HG03045 (cell line): Measurements from ENCODE around the gene GLIS1.

Experiments
- ATAC-seq: cut with Tn5 transposase; IDR thresholded peaks from one replicate; pipeline ENCODE4 v1.9.1; 2021; ENCODE audit warnings: mild to moderate bottlenecking, moderate library complexity; ENCODE audit not compliant: unreplicated experiment

GLIS1 gene

GRCh38 chr1:53600561-53600960 lies 138.4 kb downstream of the GLIS1 start:
- no peak for ATAC-seq

DNA sequence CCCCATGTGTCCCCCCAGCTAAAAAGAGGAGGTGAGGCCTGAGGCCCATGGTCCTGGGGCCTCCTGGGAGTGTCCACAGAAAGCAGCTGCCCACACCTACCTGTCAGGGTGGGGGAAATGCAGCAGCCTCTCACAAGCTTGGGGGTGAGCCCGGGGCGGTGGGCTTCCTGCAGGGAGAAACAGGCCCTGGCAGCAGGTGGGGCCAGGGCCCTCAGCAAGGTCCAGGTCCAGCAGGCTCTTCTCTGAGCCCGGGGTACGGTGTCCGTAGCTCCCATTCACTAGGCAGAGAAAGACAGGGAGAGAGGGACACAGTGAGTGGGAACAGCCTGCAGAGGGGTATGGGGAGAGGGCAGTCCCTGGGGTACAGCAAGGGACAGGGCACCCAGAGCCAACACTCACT lies 139.0 kb downstream of the GLIS1 start:
- no peak for ATAC-seq

GRCh38 chr1:53599481-53599880 lies 139.5 kb downstream of the GLIS1 start:
- ATAC-seq = no peak

GRCh38 chr1:53598966-53599365 lies 140.0 kb downstream of the GLIS1 start:
- ATAC-seq = no peak

DNA sequence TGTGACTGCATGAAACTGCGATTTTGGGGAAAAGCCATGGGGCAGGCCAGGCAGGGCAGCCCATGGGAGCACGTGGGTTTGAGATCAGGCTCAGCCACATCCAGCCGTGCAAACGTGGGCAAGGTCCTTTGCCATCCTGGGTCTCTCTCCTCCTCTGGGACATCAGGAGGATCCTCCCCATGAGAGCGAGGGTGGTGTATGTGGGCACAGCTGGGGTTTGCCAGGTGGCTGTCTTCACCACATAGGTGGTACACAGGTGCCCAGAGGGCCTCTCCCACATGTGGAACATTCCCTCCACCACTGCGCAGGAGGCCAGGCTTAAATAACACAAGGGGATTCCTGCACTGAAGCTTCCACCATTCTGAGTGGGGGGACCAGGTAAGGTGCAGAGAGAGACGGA lies 143.1 kb downstream of the GLIS1 start:
- ATAC-seq = no peak

DNA sequence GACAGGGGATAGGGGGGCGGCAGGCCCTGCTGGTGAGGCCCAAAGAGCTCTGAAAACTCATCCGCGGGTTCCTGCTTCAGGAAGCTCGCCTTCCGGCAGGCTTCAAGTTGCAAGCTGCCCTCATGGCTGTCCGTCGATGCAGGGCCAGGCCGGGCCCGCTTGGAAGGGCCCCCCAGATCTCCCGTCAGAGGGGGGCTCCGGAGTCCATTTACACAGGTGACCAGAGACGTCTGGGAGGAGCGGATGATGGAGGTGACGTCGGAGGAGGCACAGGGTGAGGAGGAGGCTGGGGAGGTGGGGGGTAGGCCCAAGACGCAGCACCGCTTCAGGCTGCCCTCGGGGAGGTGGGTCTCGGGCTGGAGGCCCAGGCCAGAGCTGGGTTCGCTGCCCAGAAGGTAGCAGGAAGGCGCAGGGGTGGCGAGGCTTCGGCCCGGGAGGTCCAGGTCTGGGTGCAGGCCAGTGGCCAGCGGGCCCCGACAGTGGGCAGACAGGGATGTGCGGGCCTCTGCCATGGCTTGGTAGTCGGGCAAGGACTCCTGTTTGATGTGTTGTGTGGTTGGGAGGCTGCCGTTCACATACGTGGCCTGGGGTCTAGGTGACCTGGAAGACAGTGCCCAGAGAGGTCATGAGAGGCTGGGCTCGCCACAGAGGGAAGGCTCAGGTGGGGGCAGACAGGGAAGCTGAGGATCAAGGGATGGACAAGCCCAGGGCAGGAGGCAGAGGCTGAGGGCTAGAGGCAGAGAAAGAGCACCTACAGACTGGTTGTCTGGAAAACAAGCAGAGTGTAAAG lies 144.4 kb downstream of the GLIS1 start:
- ATAC-seq = no peak

GRCh38 chr1:53593758-53594380 lies 145.1 kb downstream of the GLIS1 start:
- ATAC-seq = no peak

DNA sequence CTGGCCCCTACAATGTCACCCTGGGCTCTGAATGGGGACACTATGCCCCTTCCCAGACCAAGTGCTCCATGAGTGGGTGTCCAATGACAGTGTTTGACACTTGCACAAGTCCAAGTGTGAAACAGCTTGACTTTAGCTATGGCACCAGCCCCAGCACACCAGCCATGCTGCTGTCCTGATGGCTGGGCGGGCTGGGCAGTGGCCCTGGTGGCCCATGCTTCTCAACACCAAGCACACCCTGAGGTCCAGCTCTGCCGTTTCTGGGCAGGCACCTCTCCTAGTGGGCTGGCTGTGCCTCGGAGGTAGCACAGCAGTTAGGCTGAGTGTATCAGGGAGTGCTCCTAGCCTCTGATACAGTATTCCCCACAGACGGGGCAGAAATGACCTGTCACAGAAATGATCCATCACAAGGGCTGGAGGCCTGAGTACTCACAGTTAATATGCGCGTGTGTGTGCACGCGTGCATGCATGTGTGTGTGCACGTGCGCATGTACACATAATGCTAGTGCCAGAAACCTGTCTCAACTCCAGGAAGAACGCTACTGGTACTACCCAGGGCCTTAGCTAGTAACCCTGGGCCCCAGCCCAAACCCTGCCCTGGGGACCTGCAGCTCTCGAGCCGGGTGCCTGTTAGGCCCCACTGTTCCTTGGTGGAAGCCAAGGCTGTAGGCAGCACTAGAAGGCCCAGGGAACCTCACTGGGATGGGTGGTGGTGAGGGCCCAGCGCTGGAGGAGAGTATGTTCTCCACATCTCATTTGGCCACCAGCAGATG lies 145.8 kb downstream of the GLIS1 start:
- no peak for ATAC-seq

GRCh38 chr1:53592521-53592982 lies 146.4 kb downstream of the GLIS1 start:
- no peak for ATAC-seq

DNA sequence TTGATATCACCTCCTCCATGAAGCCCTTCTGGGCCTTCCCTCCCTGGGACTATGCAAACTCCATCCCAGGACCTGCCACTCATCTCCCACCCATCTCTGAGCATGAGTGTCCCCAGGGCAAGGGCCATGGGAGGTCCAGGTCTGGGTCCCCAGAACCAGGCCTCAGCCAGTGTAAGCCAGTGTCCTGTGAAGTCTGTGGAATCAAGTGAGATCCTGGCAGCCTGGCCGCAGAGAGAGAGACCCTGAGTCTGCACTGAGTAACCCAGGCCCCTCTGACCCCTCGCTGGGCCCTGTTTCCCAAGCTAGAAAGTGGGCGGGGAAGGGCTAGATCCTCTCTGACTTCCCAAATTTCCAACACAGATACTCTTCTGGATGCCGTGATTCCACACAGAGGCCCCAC lies 147.0 kb downstream of the GLIS1 start:
- no peak for ATAC-seq

- ATAC-seq = no peak
Observed at GRCh38 chr1:53590531-53591515, 148.1 kb downstream of the GLIS1 start.

DNA sequence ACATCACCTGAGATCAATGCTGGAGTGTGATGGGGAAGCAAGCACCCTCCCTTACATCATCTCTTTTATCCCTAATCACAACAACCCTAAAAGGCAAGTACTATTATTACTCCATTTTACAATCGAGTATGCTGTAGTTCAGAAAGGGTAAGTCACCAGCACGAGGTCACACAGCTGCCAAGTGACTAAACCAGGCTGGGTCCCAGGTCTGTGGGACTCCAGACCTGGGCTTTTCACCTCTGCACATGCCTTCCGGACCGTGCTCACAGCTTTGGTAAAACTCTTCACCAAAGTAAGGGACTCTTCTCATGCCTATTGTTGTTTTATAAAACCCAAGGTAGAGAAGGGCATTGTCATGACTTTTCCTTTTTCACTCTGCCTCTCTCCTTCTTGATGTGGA lies 148.9 kb downstream of the GLIS1 start:
- ATAC-seq = no peak

DNA sequence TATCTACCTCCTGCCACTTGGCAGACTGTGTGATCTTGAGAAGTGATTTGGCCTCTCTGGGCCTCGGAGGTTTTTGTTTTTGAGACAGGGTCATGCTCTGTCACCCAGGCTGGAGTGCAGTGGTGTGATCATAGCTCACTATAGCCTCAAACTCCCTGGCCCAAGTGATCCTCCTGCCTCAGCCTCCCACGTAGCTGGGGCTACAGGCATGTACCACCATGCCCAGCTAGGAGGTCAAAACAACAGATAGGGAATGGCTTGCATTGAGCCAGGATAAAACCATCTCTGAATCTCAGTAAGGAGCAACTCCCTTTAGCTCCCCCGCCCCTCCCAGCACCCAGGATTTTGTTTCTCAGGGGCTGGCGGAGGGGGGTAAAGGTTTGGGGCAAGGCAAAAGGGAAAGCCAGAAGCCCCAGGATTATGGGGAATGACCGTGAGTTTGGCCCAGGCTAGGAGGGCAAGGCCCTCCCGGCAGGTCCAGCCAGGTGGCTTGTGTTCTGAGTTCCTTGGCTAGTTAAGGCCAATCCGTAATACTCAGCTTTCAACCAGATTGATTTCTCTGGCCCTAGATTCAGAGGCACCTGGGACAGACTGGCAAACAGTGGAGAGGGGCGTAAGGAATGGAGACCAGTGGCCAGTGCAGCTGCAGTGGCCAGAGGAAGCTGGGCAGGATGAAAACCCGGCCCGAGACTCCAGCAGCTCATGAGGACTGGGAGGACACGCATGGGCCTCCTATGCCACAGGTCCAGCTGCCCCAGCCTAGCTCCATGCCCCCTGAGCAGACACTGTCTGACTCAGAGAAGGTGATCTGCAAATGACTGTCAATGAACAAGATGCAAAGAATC lies 149.7 kb downstream of the GLIS1 start:
- no peak for ATAC-seq

DNA sequence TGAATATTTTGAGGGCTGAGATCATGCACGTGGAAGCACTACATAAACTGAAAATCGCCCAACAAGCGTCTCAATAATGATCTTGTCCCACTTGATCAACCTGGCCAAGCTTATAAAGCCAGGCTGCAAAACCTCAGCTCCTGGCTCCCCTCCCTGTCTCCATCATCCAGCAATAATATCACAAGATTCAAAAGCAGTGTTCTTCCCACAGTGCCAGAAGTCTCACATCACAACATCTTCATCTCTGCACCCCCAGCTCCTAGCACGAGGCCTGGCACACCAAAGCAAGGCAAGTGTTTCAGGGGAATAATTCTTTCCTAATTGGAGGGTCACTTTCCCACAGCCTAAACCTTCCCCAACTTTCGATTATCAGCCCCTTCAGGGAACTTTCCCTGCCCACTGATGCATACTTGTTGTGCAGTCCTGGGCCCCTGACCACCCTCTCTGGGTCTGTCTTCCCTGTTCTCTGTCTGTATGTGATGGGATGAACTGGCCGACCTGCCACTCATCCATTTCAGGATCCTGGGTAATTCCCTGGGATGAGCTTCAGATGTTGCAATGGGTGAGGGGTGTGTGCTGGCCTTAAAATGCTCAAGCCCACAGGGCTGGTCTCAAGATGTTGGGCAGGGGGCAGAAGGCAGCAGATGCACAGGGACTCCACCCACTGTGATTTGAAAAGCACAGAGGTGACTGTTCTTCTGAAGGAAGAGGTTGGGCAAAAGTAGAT lies 150.7 kb downstream of the GLIS1 start:
- ATAC-seq = no peak

DNA sequence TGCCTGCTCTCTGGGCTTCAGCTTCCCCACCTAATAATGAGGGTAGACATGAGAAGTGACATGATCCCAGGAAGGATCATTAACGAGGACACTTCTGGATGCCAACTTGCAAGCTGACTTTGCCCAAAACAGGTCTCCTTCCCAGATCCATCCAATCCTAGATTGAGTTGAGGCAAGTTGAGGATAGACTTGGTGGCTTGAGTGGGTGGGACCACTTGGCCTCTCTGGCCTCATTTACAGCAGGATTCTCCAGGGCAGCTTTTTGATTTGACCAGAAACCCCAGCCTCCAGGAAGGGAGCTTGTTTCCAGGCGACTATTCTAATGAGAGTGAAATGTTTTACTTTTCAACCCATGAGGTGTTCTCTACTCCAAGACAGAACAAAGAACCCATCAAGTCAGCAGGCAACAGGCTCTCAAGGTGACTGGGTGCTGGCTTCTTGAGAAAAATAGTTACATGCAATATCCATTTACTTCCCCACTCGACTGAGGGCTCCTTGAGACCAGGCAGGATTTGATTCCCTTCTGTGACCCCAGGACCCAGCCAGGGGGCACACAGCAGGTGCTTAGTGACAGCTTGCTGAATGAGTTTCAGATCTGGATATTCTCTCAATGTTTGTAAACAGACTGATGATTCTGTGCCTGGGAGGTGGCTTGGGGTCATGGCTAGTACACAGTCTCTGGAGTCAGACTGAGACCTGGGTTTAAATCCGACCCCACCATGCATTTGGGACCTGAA lies 151.5 kb downstream of the GLIS1 start:
- ATAC-seq = no peak

- no peak for ATAC-seq
Observed at GRCh38 chr1:53586765-53587164, 152.2 kb downstream of the GLIS1 start.

DNA sequence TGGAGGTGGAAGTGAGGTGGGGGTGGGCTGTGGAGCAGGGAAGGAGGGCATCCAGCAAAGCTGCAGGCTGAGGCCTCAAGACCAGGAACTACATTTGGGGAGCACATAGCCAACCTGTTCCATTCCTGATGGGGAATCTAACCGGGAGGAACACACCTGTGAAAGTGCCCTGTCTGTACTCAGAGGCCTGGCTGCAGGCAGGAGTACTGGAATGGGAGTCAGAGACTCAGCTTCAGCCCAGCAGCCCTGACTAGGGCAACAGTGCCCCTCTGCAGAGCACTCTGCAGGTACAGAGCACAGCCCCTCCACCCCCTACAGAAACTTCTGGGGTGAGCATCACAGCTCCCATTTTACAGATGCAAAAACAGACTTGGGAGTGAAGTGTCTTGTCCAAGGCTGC lies 153.4 kb downstream of the GLIS1 start:
- ATAC-seq = no peak

DNA sequence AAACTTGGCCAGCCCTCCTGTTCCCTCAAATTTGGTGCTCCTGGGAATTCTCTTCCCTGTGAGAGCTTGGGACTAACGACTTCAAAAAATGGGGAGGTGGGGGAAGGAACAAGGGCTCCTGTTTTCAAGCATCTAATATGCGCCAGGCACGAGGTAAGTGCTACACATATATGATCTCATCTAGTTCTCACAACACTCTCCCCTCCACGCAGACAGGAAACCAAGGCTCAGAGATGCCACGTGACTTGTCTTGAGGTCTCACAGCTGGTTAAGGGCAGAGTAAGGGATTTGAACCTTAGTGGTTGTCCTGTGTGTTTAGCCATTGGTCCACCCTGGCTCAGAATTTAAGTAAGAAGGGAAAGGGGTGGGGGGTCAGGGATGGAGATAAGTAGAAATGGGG lies 153.8 kb downstream of the GLIS1 start:
- ATAC-seq = no peak

- ATAC-seq = no peak
Observed at GRCh38 chr1:53584777-53585107, 154.2 kb downstream of the GLIS1 start.
